Activated CD4-positive, alpha-beta T cell treated with anti-CD3 and anti-CD28 coated beads, Interleukin-10, Interleukin-2, amounts not matched to agents 100 ng/mL and 50 ng/mL, durations not matched to agents 16 hours and 8 hours (primary cell): ENCODE measurements around the gene DNAH11.

Source experiments
- DNase-seq: peaks from one replicate; pipeline ENCODE4 v3.0.0-alpha.2; 2020

The DNAH11 gene

GRCh38 chr7:21941611-21942141 lies 398.8 kb downstream of the DNAH11 start:
- DNase-seq, result peak; percentile 21

- DNase-seq, result peak; percentile 42
Observed at GRCh38 chr7:21942955-21943354, 400.1 kb downstream of the DNAH11 start.

GRCh38 chr7:21943436-21943835 lies 400.6 kb downstream of the DNAH11 start:
- DNase-seq, result no peak

- peak; percentile 50 for DNase-seq
Observed at GRCh38 chr7:21944616-21945453, 402.0 kb downstream of the DNAH11 start.

GRCh38 chr7:21945454-21946221 lies 402.8 kb downstream of the DNAH11 start, which contains the start of gene CDCA7L:
Gene CDCA7L, minus strand, starts transcription at chr7:21945899. Its CDS starts 95 bp downstream, at chr7:21945804.
- peak; percentile 79 for DNase-seq

- no peak for DNase-seq
Observed at GRCh38 chr7:21946222-21946709, 403.4 kb downstream of the DNAH11 start.

- DNase-seq, result peak; percentile 16
Observed at GRCh38 chr7:21947056-21947455, 404.2 kb downstream of the DNAH11 start.

- no peak for DNase-seq
Observed at GRCh38 chr7:21947946-21948345, 405.1 kb downstream of the DNAH11 start.

GRCh38 chr7:21948364-21948763 lies 405.5 kb downstream of the DNAH11 start:
- no peak for DNase-seq

GRCh38 chr7:21948887-21949540 lies 406.2 kb downstream of the DNAH11 start:
- no peak for DNase-seq
